ENCODE measurements around the gene LBHD2.
A peak's percentile ranks its signal among the peaks of the same experiment; 100 is the strongest.
"Not testable (repeated sequence)": the region's sequence is repeated elsewhere in the genome, so short reads cannot be mapped to it uniquely, and the experiment has no call there.

The LBHD2 gene

DNA sequence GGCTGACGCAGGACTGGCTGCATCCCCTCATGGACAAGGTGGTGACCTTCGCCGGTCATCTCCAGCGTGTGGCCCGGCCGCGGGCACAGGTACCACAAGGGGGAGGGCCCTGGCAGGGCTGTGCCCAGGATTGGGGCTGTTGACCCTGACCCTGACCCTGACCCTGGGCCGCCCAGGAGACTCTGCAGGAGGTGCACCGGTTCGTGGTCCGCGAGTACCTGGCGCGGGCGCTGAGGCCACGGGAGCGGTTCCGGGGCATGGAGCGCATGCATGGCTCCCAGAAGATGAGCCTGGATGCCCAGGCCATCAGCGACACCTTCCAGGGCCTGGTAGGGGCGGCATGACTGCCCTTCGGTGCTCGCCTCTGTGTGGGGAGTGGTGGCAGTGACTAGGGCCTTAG lies 23.4 kb downstream of the LBHD2 start:
- no peak for DNase-seq

DNA sequence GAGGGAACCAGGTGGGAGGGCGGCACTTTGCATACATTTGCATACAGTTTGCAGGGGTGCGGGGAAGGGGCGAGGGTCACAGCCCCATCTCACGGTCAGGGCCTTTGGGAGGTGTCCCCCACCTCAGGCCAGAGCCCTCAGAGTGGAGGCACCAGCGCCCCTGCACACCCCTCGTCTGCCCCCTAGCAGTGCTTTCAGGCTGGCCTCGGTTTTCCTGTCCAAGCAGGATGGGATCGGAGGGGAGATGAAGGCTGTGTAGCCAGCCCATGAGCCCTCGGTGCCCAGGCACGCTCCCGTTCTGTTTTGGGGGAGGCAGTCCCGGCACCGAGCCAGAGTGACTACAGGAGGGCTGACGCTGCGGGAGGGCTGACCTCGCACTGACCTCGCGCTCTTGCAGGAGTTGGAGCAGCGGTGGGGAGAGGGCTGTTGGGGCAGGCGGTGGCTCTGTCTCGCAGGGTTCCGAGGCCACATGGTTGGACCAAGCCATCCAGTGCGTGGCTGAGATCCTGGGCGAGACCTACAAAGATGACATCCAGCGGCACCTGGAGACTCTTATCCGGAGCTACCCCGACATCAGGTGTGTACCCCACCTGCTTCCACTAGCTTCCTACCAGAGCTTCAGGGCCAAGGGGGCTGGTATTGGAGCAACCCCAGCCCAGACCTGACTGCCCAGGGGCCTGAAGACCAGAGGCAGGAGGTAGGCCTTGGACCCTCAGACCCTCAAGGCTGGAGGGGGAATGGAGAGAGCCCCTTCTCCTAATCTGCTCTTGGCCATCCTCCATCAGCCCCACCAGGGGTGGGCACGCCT lies 24.1 kb downstream of the LBHD2 start:
- no peak for DNase-seq

DNA sequence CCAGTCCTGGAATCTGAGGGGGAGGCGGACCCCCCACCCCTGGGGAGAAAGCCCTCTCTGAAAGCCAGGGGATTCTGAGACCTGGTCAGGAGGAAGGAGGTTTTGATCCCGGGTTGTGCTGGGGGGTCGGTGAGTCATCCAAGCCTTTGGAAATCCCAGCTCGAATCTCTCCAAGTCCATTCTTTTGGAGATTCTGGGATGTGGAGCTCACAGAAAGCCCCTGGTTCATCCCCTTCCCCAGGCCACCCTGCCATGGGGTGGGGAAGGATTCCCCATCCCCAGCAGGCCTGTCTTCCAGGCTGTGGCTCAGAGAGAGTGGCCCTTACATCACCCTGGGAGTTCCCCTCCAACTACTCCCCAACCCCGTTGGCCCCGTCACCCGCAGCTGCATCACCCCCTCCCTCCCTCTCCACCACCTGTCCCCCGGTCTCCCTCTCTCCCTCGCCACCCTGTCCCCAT lies 24.8 kb downstream of the LBHD2 start:
- DNase-seq: no peak

DNA sequence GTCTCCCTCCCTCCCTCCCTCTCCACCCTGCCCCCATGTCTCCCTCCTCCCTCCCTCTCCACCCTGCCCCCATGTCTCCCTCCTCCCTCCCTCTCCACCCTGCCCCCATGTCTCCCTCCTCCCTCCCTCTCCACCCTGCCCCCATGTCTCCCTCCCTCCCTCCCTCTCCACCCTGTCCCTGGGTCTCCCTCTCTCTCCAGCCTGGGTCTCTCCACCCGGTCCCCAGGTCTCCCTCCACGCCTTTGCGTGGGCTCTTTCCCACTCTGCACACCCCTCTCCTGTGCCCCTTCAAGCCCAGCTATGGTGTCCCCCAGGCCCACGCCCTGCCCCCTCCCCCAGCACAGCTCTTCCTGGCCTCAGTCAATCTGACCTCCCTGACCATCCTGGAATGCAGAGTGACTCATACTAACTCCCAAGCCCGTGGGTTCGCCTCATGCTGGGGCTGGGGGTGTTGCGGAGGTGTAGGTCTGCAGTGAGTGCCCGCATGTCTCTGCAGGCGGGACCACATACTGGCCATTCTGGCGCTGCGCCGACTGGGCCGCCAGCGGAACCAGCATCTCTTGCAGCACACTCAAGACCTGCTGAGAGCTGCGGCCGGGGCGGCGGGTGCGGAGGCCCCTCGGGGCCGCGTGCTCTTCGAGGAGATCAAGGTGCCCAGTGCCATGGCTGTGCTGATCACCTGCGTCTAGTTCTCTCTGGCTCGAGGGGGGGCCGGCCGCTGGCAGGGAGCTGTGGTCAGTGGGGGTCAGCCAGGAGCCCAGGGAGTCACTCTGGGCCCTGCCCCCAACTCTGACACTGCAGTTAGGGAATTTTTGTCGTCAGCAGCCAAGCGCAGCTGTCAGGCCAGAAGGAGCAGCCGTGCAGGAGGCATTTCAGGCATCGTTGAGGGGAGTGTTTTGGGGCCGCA lies 25.8 kb downstream of the LBHD2 start:
- no peak for DNase-seq

DNA sequence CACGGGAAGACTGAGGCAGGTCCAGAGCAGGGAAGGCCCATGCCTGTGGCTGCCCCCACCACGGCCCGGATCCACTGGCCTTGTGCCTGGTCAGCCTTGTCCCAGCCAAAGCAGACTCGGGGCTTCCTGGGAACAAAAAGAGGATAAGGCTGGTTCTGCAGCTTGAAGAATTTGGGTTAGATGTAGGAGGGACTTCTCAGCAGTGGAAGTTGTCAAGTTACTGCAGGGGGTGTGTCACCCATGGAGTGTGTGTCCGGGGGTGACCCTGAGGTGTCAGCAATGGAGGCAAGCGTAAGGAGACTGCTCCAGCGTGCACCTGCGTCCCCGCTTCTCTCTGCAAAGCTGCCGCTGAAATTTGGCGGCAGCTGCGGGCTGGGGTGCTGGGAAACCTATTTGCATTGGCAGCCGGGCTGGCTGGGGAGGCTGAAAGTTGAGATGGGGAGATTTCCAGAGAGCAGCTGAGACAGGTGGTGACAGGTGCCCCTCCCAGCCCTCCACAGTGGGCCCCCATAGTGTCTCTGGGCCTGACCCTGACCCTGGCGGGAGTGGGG lies 26.7 kb downstream of the LBHD2 start:
- no peak for DNase-seq

DNA sequence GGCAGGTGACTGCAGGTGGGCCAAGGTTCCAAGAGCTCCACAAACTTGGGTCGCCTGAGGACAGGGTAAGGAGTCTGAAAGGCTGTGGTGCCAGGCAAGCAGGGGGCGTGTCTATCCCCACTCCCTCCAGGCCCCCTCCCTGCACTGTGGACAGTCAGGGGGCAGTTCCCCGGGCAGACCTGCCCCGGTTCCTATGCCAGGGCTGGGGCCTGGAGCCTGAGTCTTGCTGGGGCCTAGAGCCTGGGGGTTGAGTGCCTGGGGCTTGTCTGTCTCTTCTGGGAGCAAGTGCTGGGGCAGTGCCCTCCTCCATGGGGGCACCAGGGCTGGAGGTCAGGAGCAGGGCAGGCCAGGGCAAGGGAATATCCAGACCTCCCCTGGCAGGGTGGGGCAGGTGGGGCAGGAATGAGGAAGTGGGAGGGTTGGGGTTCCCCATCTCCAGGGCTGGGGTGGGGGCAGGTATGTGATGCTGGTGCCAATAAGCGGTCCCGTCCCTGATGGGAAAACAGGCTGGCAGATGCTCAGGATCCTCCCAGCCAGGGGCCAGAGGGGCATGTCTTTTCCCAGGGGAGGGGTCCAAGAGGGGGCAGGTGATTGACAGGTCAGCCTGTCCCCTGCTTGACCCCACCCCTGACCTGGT lies 27.3 kb downstream of the LBHD2 start:
- DNase-seq: no peak

DNA sequence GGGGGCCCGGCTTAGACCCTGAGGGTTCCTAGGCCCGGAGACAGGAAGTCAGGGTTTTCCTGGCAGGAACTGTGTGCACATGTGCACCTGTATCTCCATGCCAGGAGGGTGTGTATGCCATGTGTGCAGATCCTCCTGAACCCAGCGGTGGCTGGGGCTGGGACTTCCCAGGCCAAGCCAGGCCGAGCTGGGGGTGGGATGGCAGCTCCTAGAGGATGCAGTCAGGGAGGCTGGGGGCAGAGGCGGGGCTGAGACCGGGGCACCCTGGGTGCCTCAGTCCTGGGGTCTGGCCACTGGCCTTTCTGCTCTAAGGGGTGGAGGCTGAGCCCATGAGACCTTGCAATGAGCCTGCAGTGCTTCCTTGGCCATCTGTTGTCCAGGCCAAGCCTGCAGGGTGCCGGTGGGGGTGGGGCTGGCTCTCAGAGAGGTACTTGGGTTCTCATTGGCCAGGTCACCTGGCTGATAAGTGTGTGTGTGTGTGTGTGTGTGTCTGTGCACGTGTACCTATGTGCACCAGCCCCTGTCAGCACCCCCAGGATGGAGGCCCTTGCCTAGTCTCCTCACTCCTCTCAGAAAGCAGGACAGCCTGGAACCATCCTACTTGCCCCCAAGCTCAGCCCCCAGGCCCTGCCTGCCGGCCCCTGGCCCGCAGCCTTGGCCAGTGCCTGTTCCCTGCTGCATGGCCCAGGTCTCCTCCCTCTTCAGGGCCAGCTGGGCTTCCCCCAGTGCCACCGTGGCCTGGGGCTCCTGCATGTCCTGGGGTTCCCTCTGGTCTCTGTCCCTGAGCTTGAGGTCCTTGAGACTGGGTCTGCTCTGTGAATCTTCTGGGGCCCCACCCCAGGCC lies 28.6 kb downstream of the LBHD2 start:
- DNase-seq: no peak

DNA sequence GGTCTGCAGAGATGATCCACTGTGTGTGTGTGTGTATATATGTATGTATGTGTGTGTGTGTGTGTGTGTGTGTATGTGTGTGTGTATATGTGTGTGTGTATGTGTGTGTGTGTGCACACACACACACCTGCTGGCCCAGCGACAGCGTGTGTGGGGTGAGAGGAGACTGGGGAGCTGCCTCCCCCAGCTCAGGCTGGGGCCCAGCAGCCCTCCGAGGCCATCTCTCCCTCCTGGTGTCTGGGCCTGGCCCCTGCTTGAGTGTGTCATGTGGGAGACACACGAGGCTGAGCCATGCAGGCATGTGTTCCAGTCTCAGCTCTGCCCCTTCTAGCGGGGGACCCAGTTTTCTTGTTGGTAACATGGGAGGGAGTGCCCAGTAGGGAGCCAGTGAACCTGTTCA lies 29.3 kb downstream of the LBHD2 start:
- no peak for DNase-seq

DNA sequence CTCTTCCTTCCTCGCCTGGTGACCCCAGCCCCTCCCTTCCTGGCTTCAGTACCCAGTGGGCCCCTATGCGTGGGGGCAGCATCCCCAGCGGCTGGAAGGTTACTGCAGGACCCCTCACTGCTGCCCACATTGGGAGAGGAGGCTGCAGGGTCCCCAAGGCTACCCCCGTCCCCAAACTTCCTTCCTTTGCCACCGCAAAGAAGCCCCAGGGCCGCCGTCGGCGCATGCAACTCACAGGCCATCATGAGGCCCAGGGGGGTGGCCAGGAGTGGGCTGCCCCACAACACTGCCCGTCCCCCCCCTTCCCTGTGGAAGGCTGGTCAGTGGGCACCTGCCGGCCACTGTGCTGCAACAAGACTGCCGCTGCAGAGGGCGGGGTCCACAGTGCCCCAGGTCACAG lies 29.8 kb downstream of the LBHD2 start:
- DNase-seq: no peak

DNA sequence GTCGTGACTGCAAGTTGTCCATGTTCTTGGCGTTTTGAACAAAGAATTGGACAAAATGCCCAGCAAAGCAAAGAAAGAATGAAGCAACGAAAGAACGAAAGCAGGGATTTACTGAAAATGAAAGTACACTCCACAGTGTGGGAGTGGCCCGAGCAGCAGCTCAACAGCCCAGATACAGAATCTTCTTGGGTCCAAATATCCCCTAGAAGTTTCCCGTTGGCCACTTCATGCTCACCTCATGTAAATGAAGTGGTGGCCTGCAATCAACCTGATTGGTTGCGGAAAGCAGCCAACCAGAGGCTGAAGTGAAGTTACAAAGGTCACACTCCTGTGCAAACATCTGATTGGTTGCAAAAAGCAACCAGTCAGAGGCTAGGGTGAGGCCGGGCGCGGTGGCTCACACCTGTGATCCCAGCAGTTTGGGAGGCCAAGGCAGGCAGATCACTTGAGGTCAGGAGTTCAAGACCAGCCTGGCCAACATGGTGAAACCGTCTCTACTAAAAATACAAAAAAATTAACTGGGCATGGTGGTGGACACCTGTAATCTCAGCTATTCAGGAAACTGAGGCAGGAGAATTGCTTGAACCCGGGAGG lies 31.2 kb downstream of the LBHD2 start:
- not testable (repeated sequence) for DNase-seq

DNA sequence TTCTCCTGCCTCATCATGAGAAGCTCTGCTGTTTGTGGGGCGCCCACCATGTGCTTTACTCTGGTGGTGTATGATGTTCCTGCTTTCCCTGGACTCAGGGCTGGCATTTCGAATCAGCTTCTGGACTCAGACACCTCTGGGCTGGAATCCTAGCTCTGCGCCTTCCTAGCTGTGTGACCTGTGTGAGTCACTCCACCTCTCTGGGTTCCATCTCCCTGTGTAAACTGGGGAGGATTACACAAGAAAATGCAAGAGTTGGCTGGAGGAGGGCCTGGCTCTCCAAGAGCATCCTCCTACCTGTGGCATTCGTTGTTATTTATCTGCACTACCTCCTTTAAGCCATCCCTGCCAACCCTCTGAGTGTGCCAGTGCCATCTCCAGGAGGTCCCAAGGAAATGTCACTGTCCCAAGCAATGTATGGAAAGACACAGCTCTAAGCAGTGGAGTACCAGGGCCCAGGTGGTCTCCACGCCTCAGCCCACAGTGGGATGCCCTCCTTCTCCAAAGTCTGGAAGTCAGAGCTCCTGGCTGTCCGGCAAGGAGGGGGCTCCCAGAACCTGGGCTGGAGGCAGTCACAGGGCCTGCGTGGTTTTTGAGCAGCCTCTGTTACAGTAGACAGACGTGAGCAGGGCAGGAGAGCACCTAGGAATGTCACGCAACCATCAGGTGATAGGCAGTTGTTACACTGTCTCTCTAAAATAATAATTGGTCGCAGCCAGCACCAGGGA lies 32.0 kb downstream of the LBHD2 start:
- no peak for DNase-seq

DNA sequence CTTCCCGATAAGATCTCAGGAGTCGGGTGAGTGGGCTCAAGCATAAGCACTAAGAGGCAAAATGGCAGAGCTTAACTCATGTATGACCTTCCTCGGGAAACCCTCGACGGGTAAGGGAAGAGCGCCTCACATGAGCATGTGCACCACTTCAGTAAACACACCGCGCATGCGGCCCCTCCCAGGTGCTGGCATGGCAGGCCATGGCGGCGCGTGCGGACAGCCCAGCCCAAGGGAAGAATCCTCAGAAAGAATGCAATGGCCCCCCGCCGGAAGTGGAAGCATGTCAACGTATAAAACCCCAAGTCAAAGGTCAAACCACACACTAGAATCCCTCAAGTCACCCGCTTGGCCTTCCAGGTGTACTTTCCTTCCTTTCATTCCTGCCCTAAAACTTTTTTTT lies 32.6 kb downstream of the LBHD2 start:
- DNase-seq: no peak

DNA sequence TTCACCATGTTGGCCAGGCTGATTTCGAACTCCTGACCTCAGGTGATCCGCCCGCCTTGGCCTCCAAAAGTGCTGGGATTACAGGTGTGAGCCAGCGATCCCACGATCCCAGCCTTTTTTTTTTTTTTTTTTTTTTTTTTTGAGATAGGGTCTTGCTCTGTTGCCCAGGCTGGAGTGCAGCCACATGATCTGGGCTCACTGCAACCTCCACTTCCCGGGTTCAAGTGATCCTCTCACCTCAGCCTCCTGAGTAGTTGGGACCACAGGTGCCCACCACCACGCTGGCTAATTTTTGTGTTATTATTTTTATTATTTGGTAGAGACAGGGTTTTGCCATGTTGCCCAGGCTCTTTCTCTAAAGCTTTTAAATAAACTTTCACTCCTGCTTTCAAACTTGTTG lies 33.5 kb downstream of the LBHD2 start:
- not testable (repeated sequence) for DNase-seq

DNA sequence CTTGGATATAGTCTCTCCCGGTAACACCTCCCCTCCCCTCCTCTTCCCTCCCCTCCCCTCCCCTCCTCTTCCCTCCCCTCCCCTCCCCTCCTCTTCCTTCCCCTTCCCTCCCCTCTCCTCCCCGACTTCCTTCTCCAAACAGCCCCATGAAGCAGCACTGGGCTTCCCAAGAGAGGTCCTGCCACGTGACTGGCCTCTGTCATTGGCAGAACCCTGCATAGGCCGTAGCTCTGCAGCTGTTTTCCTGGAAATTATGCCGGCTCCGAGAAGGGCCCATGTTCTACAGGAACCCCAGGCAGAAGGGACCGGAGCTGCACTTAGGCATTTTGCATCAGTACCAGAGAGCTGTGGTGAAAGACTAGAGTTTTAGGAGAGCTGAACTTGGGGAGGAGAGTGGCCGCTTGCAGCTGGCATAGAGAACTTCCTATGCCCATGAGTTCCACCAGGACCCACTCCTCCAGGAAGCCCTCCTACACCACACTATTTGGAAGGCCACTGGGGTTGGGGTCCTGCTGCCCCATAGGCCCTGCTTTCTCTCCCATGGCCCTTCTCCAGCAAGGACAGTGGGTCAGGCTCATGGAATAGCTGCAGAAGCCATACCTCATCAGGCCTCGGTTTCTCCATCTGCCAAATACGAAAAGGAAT lies 34.1 kb downstream of the LBHD2 start:
- DNase-seq: no peak

DNA sequence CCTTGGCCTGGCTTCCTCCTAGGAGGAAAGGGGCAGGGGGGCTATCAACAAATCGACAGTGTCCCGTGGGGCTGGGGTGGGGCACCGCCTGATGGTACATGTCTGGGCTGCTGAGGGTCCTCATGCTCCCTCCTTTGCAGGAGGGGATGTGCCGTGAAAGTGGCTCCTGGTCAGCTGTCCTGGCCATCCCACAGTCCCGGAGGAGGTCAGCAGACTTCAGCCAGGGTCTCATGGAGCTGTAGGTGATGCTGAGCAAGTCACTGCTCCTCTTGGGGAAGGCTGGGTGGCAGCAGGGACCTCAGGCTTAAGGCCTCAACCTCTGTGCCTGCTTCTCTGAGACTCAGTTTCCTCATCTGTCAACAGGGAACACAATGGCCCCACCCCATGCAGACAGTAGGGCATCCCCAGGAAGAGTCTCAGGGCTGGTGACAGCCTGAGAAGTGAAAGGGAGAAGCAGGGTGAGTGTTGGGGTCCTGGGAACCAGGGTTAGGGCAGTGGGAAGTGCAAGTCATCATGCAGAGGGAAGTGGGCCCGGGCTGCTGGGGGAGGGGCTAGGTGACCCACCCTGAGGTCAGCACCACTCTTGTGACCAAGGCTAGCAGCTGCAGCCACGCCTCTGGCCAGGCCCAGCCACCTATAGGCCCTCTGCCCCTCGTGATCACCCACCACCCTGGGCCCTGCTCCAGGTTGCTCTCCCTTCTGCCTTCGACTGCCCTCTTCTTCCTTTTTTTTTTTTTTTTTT lies 34.8 kb downstream of the LBHD2 start:
- no peak for DNase-seq

DNA sequence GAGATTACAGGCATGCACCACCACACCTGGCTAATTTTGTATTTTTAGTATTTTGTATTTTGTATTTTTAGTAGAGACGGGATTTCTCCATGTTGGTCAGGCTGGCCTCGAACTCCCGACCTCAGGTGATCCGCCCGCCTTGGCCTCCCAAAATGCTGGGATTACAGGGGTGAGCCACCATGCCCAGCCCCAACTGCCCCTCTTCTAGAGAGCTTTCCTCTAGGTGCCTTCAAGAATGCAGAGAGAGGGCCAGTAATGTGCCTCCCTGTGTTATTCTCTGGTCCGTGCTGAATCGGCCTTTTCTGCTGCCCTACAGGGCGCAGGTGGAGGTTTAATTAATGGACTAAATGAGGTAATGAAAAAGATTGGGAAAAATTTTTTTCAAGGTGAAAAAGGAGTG lies 35.5 kb downstream of the LBHD2 start:
- DNase-seq: not testable (repeated sequence)

DNA sequence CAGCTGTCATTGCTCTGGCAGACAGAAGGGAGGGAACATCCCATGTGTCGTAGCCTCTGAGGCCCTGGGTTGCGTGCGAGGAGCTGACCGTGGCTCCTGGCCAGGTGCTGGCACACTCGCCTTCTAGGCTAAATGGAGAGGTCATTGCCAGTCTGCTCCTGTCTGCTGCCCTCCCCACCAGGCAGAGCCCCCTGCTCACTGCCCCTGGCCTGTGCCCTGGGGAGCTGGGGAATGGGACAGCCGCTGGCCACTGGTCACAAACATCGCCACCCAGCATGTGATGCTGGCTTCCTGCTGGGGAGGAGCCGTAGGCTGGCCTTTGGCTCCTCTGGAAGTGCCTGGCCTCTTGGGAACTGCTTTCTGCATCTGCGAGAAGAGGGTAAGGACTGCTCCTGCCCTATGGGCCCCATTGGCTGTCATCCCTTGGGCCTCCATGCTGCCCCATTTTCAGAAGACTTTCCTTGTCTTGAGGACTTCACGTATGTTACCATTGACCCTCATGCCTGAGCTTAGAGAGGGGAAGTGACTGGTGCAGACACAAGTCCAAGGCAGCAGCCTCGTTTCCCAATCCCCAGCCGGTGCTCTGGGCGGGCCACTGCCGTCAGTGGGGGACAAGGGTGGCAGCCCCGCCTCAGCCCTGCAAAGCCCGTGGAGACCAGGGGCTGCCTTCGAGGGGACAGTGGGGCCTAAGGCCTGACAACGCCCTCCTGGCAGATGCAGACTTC lies 37.3 kb downstream of the LBHD2 start:
- no peak for DNase-seq

DNA sequence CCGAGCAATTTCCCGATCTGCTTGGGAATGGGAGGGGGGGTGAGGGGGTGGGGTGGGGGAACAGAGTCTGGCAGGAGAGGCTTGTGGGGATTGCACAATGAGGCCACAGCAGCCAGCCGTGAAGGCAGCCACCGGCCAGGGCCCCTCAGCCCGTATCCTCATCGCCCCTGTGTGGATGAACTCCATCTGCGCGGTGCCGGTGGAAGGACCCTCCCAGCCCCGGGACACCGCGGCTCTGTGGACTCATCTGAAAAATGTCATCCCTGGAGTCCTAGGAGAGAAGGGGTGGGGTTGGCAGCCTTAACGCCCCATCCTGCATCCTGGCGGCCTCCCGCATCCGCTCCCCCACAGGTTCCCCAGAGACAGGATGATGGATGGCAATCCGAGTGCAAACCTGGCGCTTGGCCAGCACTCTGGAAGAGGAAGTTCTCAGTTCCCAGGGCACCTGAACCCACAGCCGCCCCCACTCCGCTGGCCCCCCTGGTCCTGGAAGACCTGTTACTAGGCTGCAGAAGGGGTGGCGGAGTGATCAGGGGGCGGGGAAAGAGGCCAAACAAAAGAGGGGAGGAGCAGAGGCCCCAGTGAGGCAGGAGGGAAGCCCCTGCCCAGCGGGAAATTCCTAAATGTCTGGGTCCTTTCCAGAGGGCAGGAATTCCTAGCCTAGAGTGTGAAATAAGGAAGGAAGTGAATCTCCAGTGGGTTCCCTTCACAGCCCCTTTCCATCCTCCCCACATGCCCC lies 38.0 kb downstream of the LBHD2 start:
- peak; percentile 97 for DNase-seq
